Sigmoid colon (tissue), 7 donors: ENCODE measurements around the gene ZNF735. TPM values are rescaled to one million over a fixed set of nuclear protein-coding genes. Genes with fewer than 3 reads are reported as not detected.
"Not testable (repeated sequence)": the region's sequence is repeated elsewhere in the genome, so short reads cannot be mapped to it uniquely, and the experiment has no call there.

Experiments
- DNase-seq: peaks from one replicate; pipeline ENCODE4 v3.0.0-alpha.2; 2019
- H3K27ac ChIP-seq, 4 donors: fragments of 200-600 bp; sonication (generic); one replicate each; pipeline ENCODE4 v1.5.1; 2016 to 2019; ENCODE audit warnings: mild to moderate bottlenecking in 1 of 4
- H3K27me3 ChIP-seq, 3 donors: fragments of 200-600 bp; sonication (generic); one replicate each; pipeline ENCODE4 v1.5.1; 2019; ENCODE audit warnings: mild to moderate bottlenecking in 1 of 3
- H3K36me3 ChIP-seq, 4 donors: fragments of 200-600 bp; sonication (generic); one replicate each; pipeline ENCODE4 v1.5.1; 2016 to 2019
- H3K4me1 ChIP-seq, 4 donors: fragments of 200-600 bp; sonication (generic); one replicate each; pipeline ENCODE4 v1.5.1; 2017 to 2019
- H3K4me3 ChIP-seq, 4 donors: fragments of 200-600 bp; sonication (generic); one replicate each; pipeline ENCODE4 v1.5.1; 2017 to 2019; ENCODE audit warnings: mild to moderate bottlenecking in 2 of 4, moderate library complexity in 1 of 4
- H3K9me3 ChIP-seq, 4 donors: fragments of 200-600 bp in 3 of 4; sonication (generic) in 3 of 4; one replicate each; pipeline versions ENCODE4 v1.5.1 to v1.6.1; 2013 to 2019
- EP300 ChIP-seq, 4 donors: sonication (generic); formaldehyde crosslinking; IDR thresholded peaks; one replicate each; pipeline ENCODE4 v1.6.1; 2017; ENCODE audit warnings: antibody characterized with exemption in 4 of 4
- POLR2A ChIP-seq, 2 donors: fragments of 450-650 bp; IDR thresholded peaks; one replicate each; pipeline ENCODE4 v1.6.1; 2016; ENCODE audit warnings: antibody characterized with exemption in 2 of 2, mild to moderate bottlenecking in 2 of 2, moderate library complexity in 2 of 2
- POLR2AphosphoS5 ChIP-seq, 4 donors: sonication (generic); formaldehyde crosslinking; IDR thresholded peaks; one replicate each; pipeline ENCODE4 v1.6.1; 2017; ENCODE audit warnings: antibody characterized with exemption in 4 of 4
- WGBS, 2 donors: extraction: QIAGEN DNeasy Blood & Tissue Kit; methylation state at CpG; one replicate each; pipeline ENCODE4 v1.1.7; 2013; 5-methylcytosine and 5-hydroxymethylcytosine counted together
- intact Hi-C: fragments of 100-400 bp; cut with DNase I; formaldehyde crosslinking; loops from one replicate; pipeline ENCODE4 v1.15.1; 2023
- polyA plus RNA-seq, 3 donors: library from polyadenylated mRNA; stranded (reverse); fragments of 200-250 nt; gene quantifications; one replicate each; pipeline ENCODE4 v1.2.3, GENCODE V29; 2013
- total RNA-seq, 4 donors: library from RNA; depleted of rRNA; stranded (reverse); fragments of >200 nt; gene quantifications; one replicate each; pipeline ENCODE4 v1.1.0, GENCODE V29; 2016
- TF ChIP-seq, protein P1 (sequence below), 4 experiments: fragments of 450-650 bp in 3 of 4; fragments of 200-600 bp in 1 of 4; IDR thresholded peaks; one replicate each; pipeline ENCODE4 v1.5.1; 2016 to 2019; ENCODE audit warnings: antibody characterized with exemption in 4 of 4, mild to moderate bottlenecking in 3 of 4, moderate library complexity in 2 of 4
- donor health status: healthy with polysubstance abuse.
- donor health status: Bipolar disorder and iron deficiency.
- donor health status: healthy.

Gene ZNF735
- total and polyA plus RNA-seq, 7 donors: not detected

GRCh38 chr7:64184376-64184775 lies 22.6 kb upstream of the ZNF735 start:
- WGBS, 2 donors: 92 to 95% methylated on average over 12 of the region's 12 CpGs
- TF ChIP-seq, protein P1, sequence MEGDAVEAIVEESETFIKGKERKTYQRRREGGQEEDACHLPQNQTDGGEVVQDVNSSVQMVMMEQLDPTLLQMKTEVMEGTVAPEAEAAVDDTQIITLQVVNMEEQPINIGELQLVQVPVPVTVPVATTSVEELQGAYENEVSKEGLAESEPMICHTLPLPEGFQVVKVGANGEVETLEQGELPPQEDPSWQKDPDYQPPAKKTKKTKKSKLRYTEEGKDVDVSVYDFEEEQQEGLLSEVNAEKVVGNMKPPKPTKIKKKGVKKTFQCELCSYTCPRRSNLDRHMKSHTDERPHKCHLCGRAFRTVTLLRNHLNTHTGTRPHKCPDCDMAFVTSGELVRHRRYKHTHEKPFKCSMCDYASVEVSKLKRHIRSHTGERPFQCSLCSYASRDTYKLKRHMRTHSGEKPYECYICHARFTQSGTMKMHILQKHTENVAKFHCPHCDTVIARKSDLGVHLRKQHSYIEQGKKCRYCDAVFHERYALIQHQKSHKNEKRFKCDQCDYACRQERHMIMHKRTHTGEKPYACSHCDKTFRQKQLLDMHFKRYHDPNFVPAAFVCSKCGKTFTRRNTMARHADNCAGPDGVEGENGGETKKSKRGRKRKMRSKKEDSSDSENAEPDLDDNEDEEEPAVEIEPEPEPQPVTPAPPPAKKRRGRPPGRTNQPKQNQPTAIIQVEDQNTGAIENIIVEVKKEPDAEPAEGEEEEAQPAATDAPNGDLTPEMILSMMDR (IDR thresholded peaks at IDR 0.05): no peak
- no peak for TF ChIP-seq POLR2A (IDR thresholded peaks at IDR 0.05)
- no peak for TF ChIP-seq EP300 (IDR thresholded peaks at IDR 0.05)
- TF ChIP-seq POLR2AphosphoS5 (IDR thresholded peaks at IDR 0.05): no peak
- DNase-seq: no peak
- no peak overlapping the region for H3K4me3 ChIP-seq
- intact Hi-C loops: no loop called here
- H3K27ac ChIP-seq: no peak overlapping the region
- peaks cover 6 to 31% (median 18%) of the 10 kb centered on the region in 3 donors for H3K27me3 ChIP-seq
- no peaks in the 10 kb centered on the region for H3K36me3 ChIP-seq
- peaks cover 0 to 14% (median 3%) of the 10 kb centered on the region in 4 donors for H3K4me1 ChIP-seq
- peaks cover 0 to 13% (median 0%) of the 10 kb centered on the region in 4 donors for H3K9me3 ChIP-seq

- no peak for DNase-seq
- H3K36me3 ChIP-seq: no peaks in the 10 kb centered on the region
- peaks cover 0 to 6% (median 3%) of the 10 kb centered on the region in 4 donors for H3K4me1 ChIP-seq
- H3K4me3 ChIP-seq: no peak overlapping the region
- WGBS, 2 donors: 61 to 67% methylated on average over 3 of the region's 3 CpGs
- H3K27ac ChIP-seq: no peak overlapping the region
- H3K9me3 ChIP-seq: peaks cover 0 to 6% (median 0%) of the 10 kb centered on the region in 4 donors
- peaks cover 0 to 8% (median 6%) of the 10 kb centered on the region in 3 donors for H3K27me3 ChIP-seq
- intact Hi-C loops: no loop called here
- TF ChIP-seq POLR2AphosphoS5 (IDR thresholded peaks at IDR 0.05) (no peak), EP300 (IDR thresholded peaks at IDR 0.05) (no peak), POLR2A (IDR thresholded peaks at IDR 0.05) (no peak)
- TF ChIP-seq, protein P1 (IDR thresholded peaks at IDR 0.05): no peak
These were observed 19.6 kb upstream of the ZNF735 start for GRCh38 chr7:64187408-64187807.

DNA sequence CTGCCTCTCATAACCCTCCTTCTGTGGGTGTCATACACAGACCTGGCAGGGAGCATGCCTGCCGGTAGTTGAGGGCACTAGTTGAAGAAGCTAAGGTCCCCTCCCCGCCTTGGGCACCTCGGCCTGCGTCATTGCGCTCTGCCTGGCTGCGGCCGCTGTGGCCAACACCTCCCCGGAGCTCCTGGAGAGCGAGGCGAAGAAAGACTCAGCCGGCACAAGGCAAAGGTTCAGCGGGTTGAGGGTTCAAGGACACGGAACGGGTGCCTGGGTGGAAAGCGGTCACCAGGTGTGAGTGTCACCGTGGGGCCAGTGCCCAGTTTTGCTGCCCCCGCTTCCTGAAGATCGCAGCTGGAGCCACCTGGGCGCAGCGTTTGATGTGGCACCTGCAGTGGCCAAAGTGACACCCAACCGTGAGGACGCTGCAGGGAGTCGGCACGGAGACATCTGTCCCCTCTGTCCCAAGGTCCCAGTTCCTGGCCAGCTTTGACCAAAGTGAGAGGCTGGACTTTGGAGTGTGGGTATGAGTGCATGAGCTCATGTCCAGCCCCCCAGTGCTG lies 14.8 kb upstream of the ZNF735 start:
- H3K4me1 ChIP-seq: no peaks in the 10 kb centered on the region
- no peaks in the 10 kb centered on the region for H3K27me3 ChIP-seq
- no peak for TF ChIP-seq EP300 (IDR thresholded peaks at IDR 0.05)
- no peak for TF ChIP-seq POLR2AphosphoS5 (IDR thresholded peaks at IDR 0.05)
- no peak for TF ChIP-seq POLR2A (IDR thresholded peaks at IDR 0.05)
- TF ChIP-seq, protein P1 (IDR thresholded peaks at IDR 0.05): no peak
- no peak overlapping the region for H3K27ac ChIP-seq
- intact Hi-C loops: no loop called here
- peaks cover 0 to 16% (median 0%) of the 10 kb centered on the region in 4 donors for H3K9me3 ChIP-seq
- no peaks in the 10 kb centered on the region for H3K36me3 ChIP-seq
- H3K4me3 ChIP-seq: no peak overlapping the region
- no peak for DNase-seq
- 95 to 96% methylated on average over 24 of the region's 24 CpGs for WGBS, 2 donors

DNA sequence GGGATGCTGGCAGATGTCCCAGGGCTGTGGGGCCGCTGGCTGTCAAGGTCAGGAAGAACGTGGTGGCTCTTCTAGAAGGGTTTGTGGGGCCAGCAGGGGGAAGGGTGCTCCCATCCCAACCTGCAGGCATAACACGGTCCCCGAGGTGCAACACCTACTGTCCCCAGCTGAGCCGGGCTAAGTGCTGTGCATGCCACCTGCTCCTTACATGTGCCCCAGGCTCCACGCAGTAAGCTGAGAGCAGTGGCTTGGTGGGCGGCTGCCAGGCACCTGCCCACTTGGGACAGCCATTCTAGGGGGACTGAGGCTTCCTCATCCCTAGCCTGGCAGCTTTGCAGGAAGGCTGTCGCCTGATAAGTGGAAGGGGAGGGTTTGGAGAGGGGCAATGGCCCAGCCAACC lies 14.2 kb upstream of the ZNF735 start:
- no peaks in the 10 kb centered on the region for H3K4me1 ChIP-seq
- no peaks in the 10 kb centered on the region for H3K27me3 ChIP-seq
- intact Hi-C loops: no loop called here
- H3K36me3 ChIP-seq: no peaks in the 10 kb centered on the region
- no peak for DNase-seq
- no peak overlapping the region for H3K4me3 ChIP-seq
- no peak overlapping the region for H3K27ac ChIP-seq
- TF ChIP-seq, protein P1 (IDR thresholded peaks at IDR 0.05): no peak
- TF ChIP-seq EP300 (IDR thresholded peaks at IDR 0.05) (no peak), POLR2AphosphoS5 (IDR thresholded peaks at IDR 0.05) (no peak), POLR2A (IDR thresholded peaks at IDR 0.05) (no peak)
- H3K9me3 ChIP-seq: peaks cover 0 to 13% (median 0%) of the 10 kb centered on the region in 4 donors
- WGBS, 2 donors: 78 to 80% methylated on average over 8 of the region's 8 CpGs

DNA sequence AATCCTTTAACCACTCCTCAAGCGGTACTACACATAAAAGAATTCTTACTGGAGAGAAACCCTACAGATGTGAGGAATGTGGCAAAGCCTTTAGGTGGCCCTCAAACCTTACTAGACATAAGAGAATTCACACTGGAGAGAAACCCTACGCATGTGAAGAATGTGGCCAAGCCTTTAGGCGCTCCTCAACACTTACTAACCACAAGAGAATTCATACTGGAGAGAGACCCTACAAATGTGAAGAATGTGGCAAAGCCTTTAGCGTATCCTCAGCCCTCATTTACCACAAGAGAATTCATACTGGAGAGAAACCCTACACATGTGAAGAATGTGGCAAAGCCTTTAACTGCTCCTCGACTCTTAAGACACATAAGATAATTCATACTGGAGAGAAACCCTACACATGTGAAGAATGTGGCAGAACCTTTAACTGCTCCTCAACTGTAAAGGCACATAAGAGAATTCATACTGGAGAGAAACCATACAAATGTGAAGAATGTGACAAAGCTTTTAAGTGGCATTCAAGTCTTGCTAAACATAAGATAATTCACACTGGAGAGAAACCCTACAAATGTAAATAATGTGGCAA lies 12.8 kb downstream of the ZNF735 start:
- DNase-seq, H3K4me1 ChIP-seq, H3K36me3 ChIP-seq, H3K4me3 ChIP-seq, H3K27ac ChIP-seq, H3K27me3 ChIP-seq, intact Hi-C loops: not testable (repeated sequence)
- peaks cover 11 to 20% (median 16%) of the 10 kb centered on the region in 4 donors for H3K9me3 ChIP-seq
- WGBS, 2 donors: 82 to 89% methylated on average over 5 of the region's 5 CpGs
